Skin of body (tissue), 2 donors: ENCODE data around the gene PDE8A. TPM values are rescaled to one million over a fixed set of nuclear protein-coding genes. Genes with fewer than 3 reads are reported as not detected.

ENCODE experiments used
- DNase-seq: peaks from one replicate; lab custom pipeline; 2025; lab: John Stamatoyannopoulos, UW
- total RNA-seq: library from RNA; depleted of rRNA; stranded (reverse); fragments of >200 nt; gene quantifications from one replicate; pipeline ENCODE4 v1.2.3, GENCODE V29; 2014

The PDE8A gene, protein sequence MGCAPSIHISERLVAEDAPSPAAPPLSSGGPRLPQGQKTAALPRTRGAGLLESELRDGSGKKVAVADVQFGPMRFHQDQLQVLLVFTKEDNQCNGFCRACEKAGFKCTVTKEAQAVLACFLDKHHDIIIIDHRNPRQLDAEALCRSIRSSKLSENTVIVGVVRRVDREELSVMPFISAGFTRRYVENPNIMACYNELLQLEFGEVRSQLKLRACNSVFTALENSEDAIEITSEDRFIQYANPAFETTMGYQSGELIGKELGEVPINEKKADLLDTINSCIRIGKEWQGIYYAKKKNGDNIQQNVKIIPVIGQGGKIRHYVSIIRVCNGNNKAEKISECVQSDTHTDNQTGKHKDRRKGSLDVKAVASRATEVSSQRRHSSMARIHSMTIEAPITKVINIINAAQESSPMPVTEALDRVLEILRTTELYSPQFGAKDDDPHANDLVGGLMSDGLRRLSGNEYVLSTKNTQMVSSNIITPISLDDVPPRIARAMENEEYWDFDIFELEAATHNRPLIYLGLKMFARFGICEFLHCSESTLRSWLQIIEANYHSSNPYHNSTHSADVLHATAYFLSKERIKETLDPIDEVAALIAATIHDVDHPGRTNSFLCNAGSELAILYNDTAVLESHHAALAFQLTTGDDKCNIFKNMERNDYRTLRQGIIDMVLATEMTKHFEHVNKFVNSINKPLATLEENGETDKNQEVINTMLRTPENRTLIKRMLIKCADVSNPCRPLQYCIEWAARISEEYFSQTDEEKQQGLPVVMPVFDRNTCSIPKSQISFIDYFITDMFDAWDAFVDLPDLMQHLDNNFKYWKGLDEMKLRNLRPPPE
- 52.2 TPM for total RNA-seq

DNA sequence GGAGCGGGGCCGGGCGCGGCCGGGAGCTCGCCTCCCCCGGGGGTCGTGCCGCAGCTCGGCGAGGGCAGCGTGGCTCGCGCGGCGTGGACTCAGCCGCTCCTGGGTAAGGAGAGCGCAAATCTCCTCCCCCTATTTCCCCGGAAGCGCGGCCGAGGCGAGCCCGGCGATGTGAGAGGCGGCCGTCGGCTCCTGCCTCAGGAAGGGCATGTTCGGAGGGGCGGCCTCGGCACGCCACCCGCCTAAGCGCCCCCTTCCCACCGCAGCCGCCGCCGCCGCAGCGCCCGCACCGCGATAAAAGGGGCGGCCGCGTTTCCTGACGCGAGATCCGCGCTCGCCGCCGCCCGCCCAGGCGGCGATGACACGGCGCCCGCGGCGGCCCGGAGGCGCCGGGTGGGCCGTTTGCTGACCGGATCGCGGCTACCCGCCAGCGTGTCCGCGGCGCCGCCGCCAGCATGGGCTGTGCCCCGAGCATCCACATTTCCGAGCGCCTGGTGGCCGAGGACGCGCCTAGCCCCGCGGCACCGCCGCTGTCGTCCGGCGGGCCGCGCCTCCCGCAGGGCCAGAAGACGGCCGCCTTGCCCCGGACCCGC, at the start of gene PDE8A:
Gene PDE8A, plus strand, starts transcription at position 146 of the 590 bp plus-strand sequence. Its CDS starts 307 bp downstream, at position 453.
- no peak for DNase-seq

DNA sequence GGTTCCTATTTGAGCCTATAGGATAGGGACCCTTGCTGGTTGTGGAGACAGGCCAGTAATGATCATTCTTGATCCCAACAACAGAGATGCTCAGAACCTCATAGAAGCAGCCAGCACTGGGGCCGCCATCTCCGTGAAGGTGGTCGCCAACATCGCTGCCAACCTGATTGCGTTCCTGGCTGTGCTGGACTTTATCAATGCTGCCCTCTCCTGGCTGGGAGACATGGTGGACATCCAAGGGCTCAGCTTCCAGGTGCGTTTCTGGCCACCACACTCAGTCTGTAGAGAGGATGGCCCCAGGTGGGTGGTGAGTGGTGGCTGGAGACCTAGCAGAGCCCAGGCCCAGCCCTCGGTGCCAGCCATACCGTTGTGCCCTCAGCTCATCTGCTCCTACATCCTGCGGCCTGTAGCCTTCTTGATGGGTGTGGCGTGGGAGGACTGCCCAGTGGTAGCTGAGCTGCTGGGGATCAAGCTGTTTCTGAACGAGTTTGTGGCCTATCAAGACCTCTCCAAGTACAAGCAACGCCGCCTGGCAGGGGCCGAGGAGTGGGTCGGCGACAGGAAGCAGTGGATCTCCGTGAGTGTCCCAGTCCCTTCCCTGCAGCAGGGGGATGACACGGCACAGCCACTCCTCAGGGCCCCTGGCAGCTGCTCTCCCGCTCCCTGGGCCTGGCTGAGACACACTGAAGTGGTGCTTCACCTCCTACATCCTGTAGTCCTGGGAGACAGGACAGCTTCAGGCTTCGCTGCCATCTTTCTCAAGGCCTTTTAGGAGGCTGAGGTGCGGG, 46.5 kb upstream of the PDE8A start:
- no peak for DNase-seq

GRCh38 chr15:84937144-84937543, 44.5 kb upstream of the PDE8A start:
- no peak for DNase-seq

DNA sequence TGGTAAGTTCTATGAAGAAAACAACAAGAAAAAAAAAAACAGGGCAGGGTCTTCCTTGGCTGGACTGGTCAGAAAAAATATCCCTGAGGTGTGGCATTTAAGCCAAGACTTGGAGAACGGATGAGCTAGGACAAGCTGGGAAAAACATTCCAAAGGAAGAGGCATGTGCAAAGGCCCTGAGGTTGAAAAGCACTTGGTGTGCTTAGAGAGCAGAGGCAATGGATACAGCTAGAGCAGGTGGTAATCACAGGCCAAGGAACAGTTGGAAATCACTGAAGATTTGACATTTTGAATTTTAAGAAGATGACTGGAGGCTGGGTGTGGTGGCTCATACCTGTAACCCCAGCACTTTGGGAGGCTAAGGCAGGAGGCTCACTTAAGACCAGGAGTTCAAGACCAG, 42.9 kb upstream of the PDE8A start:
- no peak for DNase-seq

DNA sequence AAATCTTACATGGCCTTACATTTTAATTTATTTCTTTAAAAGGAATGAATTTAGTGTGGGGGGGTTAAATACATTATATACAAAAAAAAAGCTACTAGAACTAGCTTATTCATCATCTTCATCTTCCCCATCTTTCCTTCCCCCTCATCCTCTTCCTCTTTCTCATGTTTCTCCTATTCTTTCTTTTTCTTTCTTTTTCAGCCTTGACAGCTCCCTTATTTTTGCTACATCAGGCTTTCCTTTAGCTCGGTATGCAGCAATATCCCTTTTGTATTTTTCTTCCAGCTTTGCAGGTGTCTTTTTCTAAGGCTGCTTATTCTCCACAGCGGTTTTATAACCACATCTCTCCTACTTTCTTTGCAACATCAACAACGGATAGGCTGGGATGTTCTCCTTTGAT, 41.3 kb upstream of the PDE8A start:
- no peak for DNase-seq

DNA sequence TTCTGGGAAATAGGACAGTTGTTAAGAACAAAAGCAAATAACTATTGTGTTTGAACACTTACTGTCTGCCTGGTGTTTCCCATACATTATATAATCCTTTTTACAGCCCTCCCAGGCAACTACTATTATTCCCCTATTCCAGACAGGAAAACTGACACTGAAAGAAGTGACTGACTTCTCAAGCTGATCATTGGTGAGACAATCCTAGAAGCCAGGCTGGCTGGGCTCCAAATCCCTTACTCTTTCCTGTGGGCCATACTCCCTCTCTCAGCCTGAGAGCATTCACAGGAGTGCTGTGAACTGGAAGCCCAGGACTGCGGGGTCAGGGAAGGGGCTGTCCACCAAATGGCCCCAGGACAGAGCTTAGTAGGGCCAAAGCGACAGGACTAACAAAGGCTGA, 39.2 kb upstream of the PDE8A start:
- DNase-seq = no peak

GRCh38 chr15:84944311-84944710, 37.3 kb upstream of the PDE8A start:
- no peak for DNase-seq

DNA sequence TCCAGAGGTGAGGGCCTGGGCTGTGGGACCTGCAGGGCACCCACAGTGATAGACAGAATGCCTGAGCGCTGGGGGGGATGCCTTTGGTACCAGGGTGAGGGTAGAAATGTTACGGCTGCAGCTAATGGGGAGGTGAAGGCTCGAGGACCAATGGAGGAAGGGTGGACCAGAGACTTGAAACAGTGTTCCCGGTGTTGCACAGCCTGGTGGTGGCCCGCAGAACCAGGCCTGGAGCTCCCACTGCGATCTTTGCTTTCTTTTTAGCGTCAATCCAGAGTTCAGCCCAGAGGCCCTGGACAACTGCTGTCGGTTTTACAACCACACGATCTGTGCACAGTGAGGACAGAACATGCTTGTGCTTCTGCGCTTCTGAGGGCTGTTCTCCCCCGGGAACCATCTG, 36.8 kb upstream of the PDE8A start:
- no peak for DNase-seq

DNA sequence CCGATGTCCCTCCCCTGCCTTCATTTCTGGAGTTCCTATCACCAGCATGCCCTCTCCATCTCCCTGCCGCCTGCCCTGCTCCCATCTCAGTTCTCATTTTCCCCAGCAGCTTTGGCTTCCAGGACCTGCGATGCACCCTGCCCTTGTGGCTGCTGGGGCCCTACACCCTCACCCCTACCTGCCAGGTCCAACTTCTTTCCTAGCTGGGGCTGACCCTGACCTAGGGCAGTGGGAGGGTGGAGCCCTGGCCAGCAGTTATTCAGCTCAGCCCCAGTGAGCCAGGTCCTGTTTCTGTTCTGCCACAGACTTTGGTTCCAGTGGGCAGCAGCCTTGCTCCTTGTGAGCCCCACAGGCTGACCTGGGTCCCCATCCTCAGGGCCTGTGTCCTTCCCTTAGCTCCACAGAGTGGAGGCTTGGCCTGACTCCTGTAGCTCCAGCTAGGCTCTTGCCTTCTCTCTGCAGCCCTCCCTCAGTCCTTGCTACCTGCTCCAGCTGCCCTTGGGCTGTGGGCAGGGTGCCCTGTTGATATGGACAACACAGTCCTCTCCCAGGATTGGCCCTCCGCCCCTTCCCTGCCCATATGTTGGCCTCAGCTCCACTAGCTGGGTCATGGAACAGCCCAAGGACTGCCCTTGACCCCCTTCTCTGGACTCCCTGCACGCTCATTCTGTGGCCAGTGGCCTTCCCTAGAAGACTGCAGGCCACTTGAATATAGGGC, 34.7 kb upstream of the PDE8A start:
- no peak for DNase-seq

- DNase-seq = no peak
Observed at GRCh38 chr15:84947947-84948830, 33.5 kb upstream of the PDE8A start.

GRCh38 chr15:84949043-84949442, 32.6 kb upstream of the PDE8A start:
- DNase-seq = no peak

DNA sequence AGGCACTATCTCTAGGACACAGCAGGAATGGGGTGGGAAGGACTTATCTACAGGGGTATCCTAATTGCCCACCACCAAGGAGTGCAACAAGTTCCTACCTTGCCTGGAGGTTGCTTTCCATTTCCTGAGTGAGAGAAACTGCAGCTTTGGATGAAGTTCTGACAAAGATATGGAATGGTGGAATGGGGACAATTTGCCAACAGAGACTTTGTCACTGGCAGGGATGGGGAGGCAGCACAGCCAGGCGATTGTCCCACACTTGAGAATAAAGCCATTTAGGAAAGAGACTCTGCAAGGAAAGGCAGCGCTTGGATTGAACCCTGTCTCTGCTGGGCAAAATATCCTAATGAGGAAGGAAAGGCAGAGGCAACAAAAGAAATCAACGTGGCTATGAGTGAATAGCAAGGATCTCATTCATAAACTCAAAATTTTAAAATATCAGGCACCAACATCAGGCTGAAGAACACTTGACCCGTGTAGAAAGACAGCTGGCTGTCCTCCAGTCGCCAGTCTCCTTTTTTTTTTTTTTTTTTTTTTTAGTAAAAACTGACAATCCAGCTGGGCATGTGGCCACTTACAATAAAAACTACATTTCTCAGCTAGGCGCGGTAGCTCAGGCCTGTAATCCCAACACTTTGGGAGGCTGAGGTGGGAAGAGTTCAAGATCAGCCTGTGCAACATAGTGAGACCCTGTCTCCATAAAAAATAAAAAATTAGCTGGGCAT, 31.6 kb upstream of the PDE8A start:
- no peak for DNase-seq

GRCh38 chr15:84950570-84951111, 31.0 kb upstream of the PDE8A start:
- DNase-seq = no peak

- DNase-seq = no peak
Observed at GRCh38 chr15:84951736-84952135, 29.9 kb upstream of the PDE8A start.

DNA sequence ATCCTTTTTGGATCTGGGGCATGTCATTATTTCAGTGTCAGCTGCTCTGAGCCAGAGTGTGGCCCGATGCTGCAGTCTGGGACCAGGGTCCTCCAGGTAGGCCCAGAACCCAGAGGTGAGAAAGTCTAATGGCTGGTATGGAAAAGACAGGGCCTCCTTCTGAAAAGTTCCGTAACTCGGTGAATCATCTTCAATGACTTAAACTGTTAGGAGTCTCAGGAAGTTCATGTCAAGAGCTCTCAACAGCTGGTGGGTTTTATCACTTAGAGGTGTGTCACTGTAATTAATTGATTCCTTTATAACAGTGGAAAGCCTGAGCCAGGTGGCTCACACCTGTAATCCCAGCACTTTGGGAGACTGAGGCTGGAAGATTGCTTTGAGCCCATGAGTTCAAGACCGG, 28.5 kb upstream of the PDE8A start:
- DNase-seq = no peak

- no peak for DNase-seq
Observed at GRCh38 chr15:84953726-84954125, 27.9 kb upstream of the PDE8A start.

DNA sequence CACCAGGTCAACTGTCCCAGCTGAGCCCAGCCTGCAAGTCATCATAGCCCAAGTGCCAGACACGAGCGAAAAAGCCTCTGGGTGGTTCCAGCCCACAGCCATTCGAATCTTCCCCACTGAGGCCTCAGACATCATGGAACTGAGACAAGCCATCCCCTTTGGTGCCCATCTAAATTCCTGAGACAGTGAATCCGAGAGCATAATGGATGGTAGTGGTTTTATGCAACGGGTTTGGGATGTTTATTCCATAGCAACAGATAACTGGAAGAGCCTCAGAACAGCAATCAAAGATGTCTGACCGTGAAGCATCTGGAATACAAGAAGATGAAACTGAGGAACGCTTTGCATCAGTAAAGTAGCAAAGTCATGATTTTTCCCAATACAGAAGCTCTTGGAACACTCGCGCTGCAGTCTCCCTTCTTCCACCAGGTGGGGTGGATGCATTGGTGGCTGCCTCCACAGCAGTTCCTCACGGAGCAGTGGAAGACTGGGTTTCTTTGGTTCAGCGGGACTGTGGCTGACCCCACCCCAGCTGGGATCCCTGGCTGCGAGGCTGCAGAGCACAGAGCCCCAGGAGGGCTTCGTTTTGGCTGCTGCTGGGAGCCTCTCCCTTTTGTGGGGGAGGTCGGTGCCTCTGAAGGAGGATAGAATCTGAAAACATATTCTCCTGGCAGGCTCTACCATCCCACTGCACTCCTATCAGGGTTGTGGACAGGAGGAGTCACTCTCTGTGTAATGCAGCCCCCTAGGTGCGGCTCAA, 26.4 kb upstream of the PDE8A start:
- DNase-seq = peak; percentile 28

- no peak for DNase-seq
Observed at GRCh38 chr15:84956199-84956598, 25.5 kb upstream of the PDE8A start.
